GM19452 (cell line): ENCODE results near the gene DUSP2.
A peak's percentile ranks its signal among the peaks of the same experiment; 100 is the strongest.
"Not testable (repeated sequence)": the region's sequence is repeated elsewhere in the genome, so short reads cannot be mapped to it uniquely, and the experiment has no call there.

ENCODE experiments used
- ATAC-seq: cut with Tn5 transposase; IDR thresholded peaks from one replicate; pipeline ENCODE4 v1.9.1; 2021; ENCODE audit not compliant: unreplicated experiment

The DUSP2 gene

GRCh38 chr2:96148410-96149217 is 3.4 kb upstream of the DUSP2 start:
- peak; percentile 43 for ATAC-seq

GRCh38 chr2:96147593-96148201 is 2.5 kb upstream of the DUSP2 start:
- ATAC-seq = no peak

- no peak for ATAC-seq
Measured at GRCh38 chr2:96146881-96147592, 1.8 kb upstream of the DUSP2 start.

GRCh38 chr2:96146153-96146880 is 1.1 kb upstream of the DUSP2 start:
- ATAC-seq = peak; percentile 33

GRCh38 chr2:96145848-96146152 is 560 bp upstream of the DUSP2 start:
- no peak for ATAC-seq

GRCh38 chr2:96144481-96145035 is 682 bp downstream of the DUSP2 start:
- ATAC-seq = no peak

GRCh38 chr2:96143848-96144480 is 1.3 kb downstream of the DUSP2 start:
- no peak for ATAC-seq

GRCh38 chr2:96143231-96143847 is 1.9 kb downstream of the DUSP2 start:
- ATAC-seq = no peak

GRCh38 chr2:96142217-96143113 is 2.8 kb downstream of the DUSP2 start:
- no peak for ATAC-seq

GRCh38 chr2:96141624-96141967 is 3.6 kb downstream of the DUSP2 start:
- ATAC-seq = not testable (repeated sequence)

GRCh38 chr2:96140941-96141623 is 4.2 kb downstream of the DUSP2 start:
- no peak for ATAC-seq

GRCh38 chr2:96139181-96139758 is 6.0 kb downstream of the DUSP2 start:
- ATAC-seq = no peak

- no peak for ATAC-seq
Measured at GRCh38 chr2:96138179-96139145, 6.8 kb downstream of the DUSP2 start, which contains the start of gene ASTL. Gene ASTL, minus strand, starts transcription at chr2:96138502. Its CDS starts 66 bp downstream, at chr2:96138436.

- no peak for ATAC-seq
Measured at GRCh38 chr2:96137321-96138178, 7.7 kb downstream of the DUSP2 start.

- ATAC-seq = no peak
Measured at GRCh38 chr2:96136129-96136720, 9.0 kb downstream of the DUSP2 start.

GRCh38 chr2:96135621-96136020 is 9.6 kb downstream of the DUSP2 start:
- ATAC-seq = no peak
